Measurements from ENCODE around the gene HDAC7. TPM values are rescaled to one million over a fixed set of nuclear protein-coding genes. Genes with fewer than 3 reads are reported as not detected.

Gene HDAC7
- total RNA-seq, 1 experiment from 2014 or later, result 31.5 TPM

DNA sequence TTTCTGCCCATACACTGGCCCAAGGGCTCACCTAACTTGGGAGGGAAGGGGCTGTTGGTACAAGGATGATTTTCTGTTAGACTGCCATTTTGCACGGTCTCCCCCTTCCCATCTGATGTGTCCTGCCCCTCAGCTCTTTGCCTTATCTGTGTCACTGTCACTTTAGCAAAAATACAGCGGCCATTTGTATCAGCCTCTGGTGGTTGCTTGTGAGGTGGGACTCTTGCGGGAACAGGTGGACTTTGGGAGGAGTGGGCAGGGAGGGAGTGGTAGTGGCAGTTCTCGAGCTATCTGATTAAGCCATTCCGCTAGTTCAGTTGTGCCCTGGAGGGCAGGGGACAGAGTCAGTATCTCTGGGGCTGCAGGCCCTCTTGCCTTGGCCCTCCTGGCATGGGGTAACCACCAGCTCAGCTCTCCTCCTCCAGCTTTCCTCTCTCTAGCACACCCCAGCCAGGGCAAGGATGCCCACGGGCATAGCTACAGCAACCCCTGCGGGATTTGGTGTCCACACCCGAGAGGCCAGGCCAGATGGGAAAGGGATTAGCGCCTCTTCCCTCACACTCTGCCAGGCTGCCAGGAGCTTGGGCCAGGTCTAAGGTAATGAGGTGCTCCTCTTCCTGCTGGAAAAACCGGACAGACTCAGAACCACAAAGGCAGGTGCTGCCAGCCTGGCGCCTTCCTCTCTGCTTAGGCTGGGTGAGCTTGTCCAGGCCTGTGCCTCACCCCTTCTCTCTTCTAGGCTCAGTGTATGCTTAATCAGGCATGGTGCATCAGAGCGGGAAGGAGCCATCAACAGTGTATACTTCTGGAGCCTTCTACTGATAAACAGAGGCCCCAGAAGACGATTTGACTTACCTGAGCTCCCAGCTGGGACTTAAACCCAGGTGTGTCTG, 38.0 kb downstream of the HDAC7 start:
- no peak for DNase-seq
- no peak overlapping the region for H3K4me3 ChIP-seq
- H3K27me3 ChIP-seq, result no peaks in the 10 kb centered on the region
- peaks cover 37% of the 10 kb centered on the region for H3K36me3 ChIP-seq
- no peaks in the 10 kb centered on the region for H3K9me3 ChIP-seq

DNA sequence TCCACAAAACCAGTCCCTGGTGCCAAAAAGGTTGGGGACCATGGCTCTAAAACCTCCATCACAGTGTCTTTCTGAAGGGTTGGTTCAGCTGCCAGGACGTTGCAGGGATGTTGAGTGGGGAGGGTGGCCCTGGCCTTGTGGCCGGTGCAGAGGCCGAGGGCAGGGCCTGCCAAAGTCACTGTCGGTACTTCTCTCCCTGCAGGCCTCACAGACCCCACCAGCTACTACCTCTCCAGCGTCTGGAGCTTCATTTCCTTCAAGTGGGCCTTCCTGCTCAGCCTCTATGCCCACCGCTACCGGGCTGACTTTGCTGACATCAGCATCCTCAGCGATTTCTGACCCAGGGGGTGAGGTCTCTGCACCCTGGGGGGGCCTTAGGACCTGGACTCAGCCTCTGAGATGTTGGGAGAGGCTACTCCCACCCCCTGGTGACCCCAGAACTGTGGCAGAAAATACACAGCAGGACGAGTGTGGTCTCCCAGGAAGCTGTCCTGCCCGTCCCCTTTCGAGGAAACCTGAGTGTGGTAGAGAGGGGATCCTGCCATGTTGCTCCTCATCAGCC, 39.7 kb downstream of the HDAC7 start:
- H3K36me3 ChIP-seq, result peaks cover 20% of the 10 kb centered on the region
- DNase-seq, result no peak

DNA sequence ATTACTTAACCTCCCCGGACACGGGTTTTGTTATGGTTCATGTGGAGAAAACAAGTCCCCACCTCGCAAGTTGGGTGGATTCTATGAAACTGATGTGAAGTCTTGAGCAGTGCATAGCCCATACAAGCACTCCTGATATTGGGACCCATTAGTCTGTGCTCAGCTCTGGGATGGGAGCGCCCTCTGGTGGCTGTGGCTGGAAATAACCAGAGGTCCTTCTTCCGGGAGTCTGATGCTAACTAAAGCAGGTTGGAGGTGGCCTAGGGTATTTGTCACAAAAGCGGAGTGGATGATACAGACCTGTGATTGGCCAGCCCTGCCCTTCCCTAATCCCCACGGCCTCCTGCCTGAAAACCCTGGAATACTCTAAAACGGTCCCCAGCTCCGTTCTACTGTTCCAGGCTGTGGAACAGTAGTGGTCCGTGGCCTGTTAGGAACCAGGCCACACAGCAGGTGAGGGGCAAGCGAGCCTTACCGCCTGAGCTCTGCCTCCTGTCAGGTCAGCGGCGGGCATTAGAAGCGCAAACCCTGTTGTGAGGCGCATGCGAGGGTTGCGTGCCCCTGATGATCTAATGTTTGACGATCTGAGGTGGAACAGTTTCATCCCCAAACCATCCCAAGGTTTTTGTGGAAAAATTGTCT, 40.3 kb downstream of the HDAC7 start:
- Histone ChIP-seq H3K27me3 (no peaks in the 10 kb centered on the region), H3K36me3 (peaks cover 14% of the 10 kb centered on the region), H3K9me3 (no peaks in the 10 kb centered on the region), H3K4me3 (no peak overlapping the region)
- DNase-seq, result peak; percentile 67

More for the DNA sequence above, 39.7 kb downstream of the HDAC7 start:
- no peak overlapping the region for H3K4me3 ChIP-seq
- H3K27me3 ChIP-seq, result no peaks in the 10 kb centered on the region
- H3K9me3 ChIP-seq, result no peaks in the 10 kb centered on the region

DNA sequence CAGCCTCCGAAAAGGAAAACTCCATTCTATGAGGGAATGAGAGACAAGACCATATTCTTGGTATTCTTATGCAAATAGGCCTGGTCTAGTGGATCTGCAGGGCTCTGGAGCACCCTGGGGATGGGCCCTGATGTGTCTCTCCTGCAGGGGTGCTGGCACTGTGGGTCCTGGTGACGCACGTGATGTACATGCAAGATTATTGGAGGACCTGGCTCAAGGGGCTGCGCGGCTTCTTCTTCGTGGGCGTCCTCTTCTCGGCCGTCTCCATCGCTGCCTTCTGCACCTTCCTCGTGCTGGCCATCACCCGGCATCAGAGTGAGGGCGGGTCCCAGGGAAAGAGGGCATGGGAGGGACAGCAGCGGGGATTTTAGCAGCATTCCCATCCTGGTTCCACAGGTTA, 40.8 kb downstream of the HDAC7 start:
- DNase-seq, result no peak

DNA sequence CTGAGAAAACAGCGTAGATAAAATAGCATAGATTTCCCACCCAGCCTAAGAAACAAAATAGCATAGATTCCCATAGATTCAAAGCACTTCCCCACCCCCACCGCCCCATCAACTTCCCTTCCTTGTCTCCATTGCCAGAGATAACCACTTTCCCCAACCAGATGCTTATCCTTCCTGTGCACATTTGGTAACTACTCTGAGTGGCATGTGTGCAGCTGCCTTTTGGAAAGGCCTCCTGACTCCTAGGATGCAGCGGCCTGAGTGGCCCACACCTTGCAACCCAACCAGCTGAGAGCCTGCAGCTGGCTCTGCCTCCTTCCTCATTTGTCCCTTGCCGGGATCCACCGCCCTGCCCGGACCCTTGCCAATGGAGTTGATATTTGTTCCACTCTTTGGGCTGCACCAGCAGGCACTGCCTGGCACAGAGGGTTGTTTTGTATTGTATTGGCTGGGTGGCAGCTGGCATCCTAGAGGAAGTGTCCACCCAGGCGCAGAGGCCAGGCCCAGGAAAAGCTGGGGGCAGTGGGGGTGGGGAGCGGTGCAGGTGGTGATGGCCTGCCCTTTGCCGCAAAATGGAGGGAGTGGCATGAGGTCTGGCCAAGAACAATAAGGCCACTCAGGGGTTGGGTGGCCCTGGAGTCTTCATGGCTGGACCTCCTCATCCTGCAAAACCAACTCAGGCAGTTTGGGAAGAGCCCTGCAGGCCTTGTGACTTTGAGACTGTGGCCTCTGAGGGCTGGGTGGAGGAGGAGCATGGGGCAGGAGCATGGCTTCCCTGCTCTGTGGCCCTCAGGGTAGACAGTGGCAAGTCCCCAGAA, 41.8 kb downstream of the HDAC7 start:
- Histone ChIP-seq H3K4me3 (no peak overlapping the region), H3K9me3 (no peaks in the 10 kb centered on the region), H3K27me3 (no peaks in the 10 kb centered on the region), H3K36me3 (peaks cover 7% of the 10 kb centered on the region; the same call in 1 of the 2 replicates)
- no peak for DNase-seq

More for the DNA sequence above, 40.8 kb downstream of the HDAC7 start:
- Histone ChIP-seq H3K27me3 (no peaks in the 10 kb centered on the region), H3K36me3 (peaks cover 9% of the 10 kb centered on the region; the same call in 1 of the 2 replicates), H3K4me3 (no peak overlapping the region), H3K9me3 (no peaks in the 10 kb centered on the region)

DNA sequence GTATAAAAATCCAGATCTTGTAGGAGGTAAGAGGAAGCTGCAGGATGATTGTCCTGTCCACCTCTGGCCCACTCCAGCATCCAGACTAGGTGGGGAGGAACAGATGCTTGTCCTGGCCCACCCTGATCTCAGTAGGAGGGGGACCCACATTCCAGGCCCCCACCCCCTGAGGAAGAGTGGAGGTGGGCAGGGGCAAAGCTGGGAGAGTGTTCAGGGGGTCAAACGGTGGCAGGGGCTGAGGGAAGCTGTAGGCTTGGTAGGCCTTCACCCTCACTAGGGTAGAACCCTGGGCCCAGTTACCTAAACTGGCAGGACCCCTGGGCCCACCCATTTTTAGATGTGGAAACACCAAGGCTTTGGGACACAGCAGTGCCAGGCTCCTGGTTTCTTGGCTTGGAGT, 42.6 kb downstream of the HDAC7 start:
- Histone ChIP-seq H3K36me3 (peaks cover under 1% of the 10 kb centered on the region; the same call in 1 of the 2 replicates), H3K9me3 (no peaks in the 10 kb centered on the region), H3K4me3 (no peak overlapping the region), H3K27me3 (no peaks in the 10 kb centered on the region)
- no peak for DNase-seq

DNA sequence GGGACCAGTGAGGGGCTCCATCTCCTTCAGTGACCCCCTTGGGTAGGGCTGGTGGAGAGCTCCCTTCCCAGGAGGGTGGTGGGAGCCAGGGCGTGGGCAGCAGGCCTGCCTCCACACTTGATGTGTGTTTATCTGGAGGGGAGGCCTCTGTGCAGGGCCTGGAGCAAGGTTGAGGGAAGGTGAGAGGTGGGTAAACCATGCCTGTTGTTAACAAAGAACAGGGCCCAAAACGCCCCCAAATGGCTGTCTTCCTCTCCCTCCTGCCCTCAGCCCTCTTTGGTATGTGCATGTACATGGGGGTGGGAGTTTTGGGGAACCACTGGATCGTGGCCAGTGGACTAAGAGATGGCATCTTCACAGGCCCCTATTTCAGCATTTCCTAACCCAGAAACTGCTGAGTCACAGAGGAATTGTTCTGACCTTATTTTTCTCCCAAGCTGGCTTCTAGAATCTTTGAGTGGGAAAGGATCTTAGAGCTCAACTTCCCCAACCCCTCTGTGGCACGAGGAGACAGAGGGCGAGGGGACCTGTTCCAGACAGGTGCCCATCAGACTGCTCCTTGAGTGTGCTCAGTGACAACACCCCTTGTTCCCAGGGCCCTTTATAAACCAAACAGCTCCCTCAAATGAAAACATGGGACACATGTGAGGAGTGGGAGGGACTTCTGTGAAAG, 43.1 kb downstream of the HDAC7 start:
- no peaks in the 10 kb centered on the region for H3K9me3 ChIP-seq
- DNase-seq, result no peak
- no peak overlapping the region for H3K4me3 ChIP-seq
- H3K27me3 ChIP-seq, result no peaks in the 10 kb centered on the region
- H3K36me3 ChIP-seq, result no peaks in the 10 kb centered on the region; the same call in 1 of the 2 replicates

DNA sequence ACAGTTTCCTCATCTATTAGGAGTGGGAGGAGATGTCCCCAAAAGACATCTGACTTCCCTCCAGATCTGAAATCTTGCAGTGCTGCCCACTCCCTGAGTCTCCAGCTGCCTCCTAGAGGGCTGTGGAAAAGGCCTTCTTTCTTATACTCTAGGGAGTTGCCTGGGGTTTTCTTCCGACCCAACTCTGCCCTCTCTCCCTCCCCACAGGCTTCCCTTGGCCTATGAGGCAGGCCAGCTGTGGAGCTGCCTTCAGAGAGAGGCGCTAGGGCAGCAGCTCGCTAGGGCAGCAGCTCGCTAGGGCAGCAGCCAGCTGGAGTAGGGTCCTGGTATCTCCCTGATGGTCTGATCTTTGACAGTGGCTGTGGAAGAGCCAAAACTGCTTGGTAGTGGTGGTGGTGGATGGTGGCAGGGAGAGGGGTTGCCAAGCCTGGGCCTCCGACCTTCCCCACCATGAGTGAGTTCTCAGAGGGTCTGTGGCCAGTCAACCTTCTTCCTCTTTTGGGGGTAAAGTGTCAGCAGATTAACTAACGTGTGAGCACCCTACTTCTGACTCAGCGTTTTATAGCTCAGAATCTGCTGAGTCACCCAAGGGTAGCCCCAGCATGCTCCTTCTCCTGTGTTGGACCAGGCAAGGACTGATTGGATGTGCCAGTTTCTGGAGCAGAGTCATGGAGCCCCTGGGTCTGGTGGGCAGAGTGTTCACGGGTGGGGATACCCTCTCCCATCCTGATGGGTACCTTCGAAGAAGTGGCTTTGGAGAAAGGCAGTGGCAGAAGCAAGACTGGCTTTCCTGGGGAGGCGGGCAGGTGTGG, 44.4 kb downstream of the HDAC7 start:
- peak; percentile 40 for DNase-seq
- H3K9me3 ChIP-seq, result no peaks in the 10 kb centered on the region

DNA sequence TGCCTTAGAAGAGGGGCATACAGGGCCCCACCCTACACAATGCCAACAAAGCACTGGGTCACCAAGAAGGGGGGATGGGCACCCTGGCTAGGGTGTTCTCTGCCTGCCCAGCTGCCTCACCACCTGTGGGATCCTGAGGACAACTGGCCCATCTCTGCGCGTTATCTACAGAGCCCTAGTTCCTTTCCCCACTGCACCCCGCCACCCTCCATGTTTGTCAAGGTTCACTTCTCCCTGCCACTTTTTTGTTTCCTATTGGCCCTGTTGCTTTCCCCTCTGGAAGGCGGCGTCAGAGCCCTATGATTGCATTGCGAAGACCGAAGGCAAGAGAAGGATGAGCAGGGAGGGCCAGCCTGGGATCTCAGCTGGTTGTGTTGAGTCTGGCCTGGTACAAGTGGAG, 45.0 kb downstream of the HDAC7 start:
- H3K4me3 ChIP-seq, result no peak overlapping the region; the same call in 1 of the 2 replicates
- no peaks in the 10 kb centered on the region for H3K27me3 ChIP-seq
- H3K36me3 ChIP-seq, result no peaks in the 10 kb centered on the region; the same call in 1 of the 2 replicates
- no peaks in the 10 kb centered on the region for H3K9me3 ChIP-seq
- no peak for DNase-seq

More for the DNA sequence above, 44.4 kb downstream of the HDAC7 start:
- no peaks in the 10 kb centered on the region; the same call in 1 of the 2 replicates for H3K36me3 ChIP-seq
- H3K27me3 ChIP-seq, result no peaks in the 10 kb centered on the region
- no peak overlapping the region for H3K4me3 ChIP-seq

DNA sequence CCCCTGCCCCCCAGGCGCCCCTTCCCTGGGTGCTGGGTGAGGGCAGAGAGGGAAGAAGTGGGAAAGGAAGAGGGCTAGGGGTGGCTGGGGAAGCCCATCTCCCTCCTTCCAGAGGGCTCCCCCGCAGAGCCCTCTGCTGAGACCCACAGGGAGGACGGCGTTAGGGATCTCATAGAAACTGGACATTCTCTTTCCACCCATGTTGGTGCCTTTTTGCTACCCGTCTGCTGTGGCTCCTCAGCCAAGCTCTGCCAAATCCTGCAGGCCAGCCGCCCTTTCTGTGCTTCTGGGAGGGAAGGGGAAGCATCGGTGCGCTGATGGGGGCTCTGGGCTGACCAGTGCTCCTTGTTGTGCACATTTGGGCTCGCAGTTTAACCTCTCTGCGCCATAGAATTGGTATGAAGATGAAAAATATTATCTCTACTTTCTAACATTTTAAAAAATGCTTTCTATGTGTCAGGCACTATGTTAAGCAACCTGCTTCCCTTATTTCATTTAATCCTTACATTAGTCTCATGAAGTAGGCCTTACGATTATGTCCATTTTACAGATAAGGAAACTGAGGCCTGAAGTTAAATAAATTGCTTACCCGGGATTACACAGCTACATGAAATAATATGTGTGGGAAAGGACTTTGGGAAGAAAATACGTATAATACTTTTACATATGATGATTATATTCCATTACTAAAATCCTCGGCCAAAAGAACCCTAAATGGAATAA, 45.7 kb downstream of the HDAC7 start:
- no peak for DNase-seq
- H3K27me3 ChIP-seq, result no peaks in the 10 kb centered on the region
- H3K36me3 ChIP-seq, result no peaks in the 10 kb centered on the region; the same call in 1 of the 2 replicates
- peak overlapping the region; percentile 61 for H3K4me3 ChIP-seq
- no peaks in the 10 kb centered on the region for H3K9me3 ChIP-seq

DNA sequence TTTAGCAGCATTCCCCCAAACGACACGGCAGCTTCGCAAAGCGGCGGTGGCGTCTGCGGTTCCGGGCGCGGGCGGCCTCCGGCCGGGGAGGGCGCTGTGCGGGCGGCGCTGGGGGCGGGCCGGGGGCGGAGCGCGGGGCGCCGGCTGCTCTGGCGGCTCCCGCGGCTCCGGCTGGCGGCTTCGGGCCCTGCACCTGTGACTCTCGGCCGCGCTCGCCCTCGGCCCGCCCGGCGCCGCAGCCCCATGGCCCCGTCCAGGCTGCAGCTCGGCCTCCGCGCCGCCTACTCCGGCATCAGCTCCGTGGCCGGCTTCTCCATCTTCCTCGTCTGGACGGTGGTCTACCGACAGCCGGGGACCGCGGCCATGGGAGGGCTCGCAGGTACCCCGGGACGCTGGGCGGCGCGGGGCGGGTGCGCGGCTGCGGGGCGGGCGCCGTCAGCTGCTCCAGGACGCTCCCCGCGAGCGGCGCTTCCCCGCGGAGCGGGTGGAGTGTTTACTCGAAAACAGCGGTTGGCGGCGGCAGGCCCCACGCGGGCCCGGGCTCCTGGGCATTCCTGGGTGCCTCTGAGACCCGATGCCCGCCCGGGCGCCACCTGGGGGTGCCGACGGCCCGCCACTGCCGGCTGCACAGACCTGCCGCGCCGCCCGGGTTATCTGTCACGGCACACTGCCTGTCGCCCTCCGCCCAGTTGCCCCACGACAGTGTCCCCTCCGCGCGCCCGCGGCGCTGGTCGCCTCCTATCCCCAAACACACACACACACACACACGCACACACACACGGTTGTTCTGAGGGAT, 46.4 kb downstream of the HDAC7 start, which contains the start of gene SLC48A1:
Gene SLC48A1 (plus strand): TSS at position 177 of the 796 bp plus-strand sequence. CDS start 67 bp downstream, at position 244.
- no peaks in the 10 kb centered on the region for H3K27me3 ChIP-seq
- peak within 1 kb of the TSS; percentile 61 for H3K4me3 ChIP-seq
- H3K36me3 ChIP-seq, result no peaks in the 10 kb centered on the region
- no peaks in the 10 kb centered on the region for H3K9me3 ChIP-seq
- DNase-seq, result peak; percentile 72

DNA sequence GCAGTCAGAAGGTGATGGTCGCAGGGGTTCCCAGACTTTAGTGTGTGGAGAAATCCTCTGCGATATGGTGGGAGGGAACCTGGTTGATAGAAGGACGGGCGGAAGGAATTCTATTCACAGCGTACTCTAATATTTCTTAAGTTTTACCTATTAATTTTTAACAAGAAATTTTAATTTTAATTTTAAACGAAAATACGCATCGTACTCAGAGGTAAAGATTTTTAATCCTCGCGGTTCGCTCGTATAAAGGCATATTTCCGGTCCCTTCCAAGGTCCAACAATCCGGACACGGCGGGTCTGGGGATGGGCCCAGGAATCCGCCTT, 47.0 kb downstream of the HDAC7 start:
- H3K9me3 ChIP-seq, result no peaks in the 10 kb centered on the region
- no peaks in the 10 kb centered on the region for H3K36me3 ChIP-seq
- no peaks in the 10 kb centered on the region for H3K27me3 ChIP-seq
- no peak for DNase-seq
- peak overlapping the region; percentile 61 for H3K4me3 ChIP-seq

DNA sequence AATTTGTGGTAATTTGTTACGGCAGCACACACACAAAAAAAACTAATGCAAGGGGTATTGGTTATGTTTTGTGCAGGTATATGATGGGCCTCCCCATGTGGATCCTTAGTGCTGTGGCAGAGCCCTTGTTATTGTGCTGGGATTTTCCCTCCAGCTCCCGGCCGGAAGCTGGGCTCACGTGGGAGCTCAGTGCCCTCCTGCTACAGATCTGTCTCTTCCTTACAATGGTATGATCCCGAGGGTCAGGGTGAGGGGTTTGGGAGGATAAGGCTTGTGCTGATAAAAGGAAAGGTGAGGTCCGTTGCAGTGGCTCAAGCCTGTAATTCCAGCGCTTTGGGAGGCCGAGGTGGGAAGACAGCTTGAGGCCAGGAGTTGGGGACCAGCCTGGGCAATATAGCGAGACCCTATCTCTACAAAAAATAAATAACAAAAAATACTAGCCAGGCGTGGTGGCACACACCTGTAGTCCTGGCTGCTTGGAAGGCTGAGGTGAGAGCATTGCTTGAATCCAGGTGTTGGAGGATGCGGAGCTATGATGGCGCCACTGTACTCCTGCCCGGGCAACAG, 47.5 kb downstream of the HDAC7 start:
- Histone ChIP-seq H3K27me3 (no peaks in the 10 kb centered on the region), H3K36me3 (no peaks in the 10 kb centered on the region), H3K9me3 (no peaks in the 10 kb centered on the region), H3K4me3 (no peak overlapping the region)
- no peak for DNase-seq

DNA sequence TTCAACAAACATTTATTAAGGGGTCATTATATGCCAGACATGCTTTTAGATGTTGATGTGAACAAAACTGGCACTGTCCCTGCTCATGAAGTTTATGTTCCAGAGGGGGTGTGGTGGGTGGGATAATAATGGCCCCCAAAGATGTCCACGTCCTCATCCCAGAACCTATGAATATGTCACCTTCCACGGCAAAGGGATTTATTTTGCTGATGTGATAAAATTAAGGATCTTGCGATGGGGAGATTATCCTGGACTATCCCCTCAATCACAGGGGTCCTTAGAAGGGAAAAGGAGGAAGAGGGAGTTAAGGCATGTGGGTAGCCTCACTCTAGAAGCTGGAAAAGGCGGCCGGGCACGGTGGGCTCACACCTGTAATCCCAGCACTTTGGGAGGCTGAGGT, 48.4 kb downstream of the HDAC7 start:
- no peak for DNase-seq
- H3K36me3 ChIP-seq, result no peaks in the 10 kb centered on the region

More for the DNA sequence above, 48.4 kb downstream of the HDAC7 start:
- Histone ChIP-seq H3K9me3 (no peaks in the 10 kb centered on the region), H3K4me3 (no peak overlapping the region), H3K27me3 (no peaks in the 10 kb centered on the region)

All from MG63 (cell line).